K562 (cell line): ENCODE measurements around the gene BCL2L1. TPM values are rescaled to one million over a fixed set of nuclear protein-coding genes. Genes with fewer than 3 reads are reported as not detected.

Experiments used
- AFF4 ChIP-seq: sonication (generic); formaldehyde crosslinking; IDR thresholded peaks from 2 replicates; pipeline ENCODE4 v1.8.0; 2023; ENCODE audit warnings: mild to moderate bottlenecking, missing genetic modification reagents
- ARID1B ChIP-seq: fragments of 450-650 bp; IDR thresholded peaks from 2 replicates; pipeline ENCODE4 v1.6.1; 2016; ENCODE audit warnings: antibody characterized with exemption, mild to moderate bottlenecking, inconsistent platforms
- CXXC5 ChIP-seq: fragments of 250-450 bp; sonication (Bioruptor Pico); IDR thresholded peaks from 2 replicates; pipeline ENCODE4 v1.8.0; 2022; ENCODE audit warnings: inconsistent platforms, mild to moderate bottlenecking, moderate library complexity
- EP400 ChIP-seq: fragments of 450-650 bp; IDR thresholded peaks from 2 replicates; pipeline ENCODE4 v1.6.1; 2017; ENCODE audit warnings: antibody characterized with exemption, mild to moderate bottlenecking, moderate library complexity
- GABPB1 ChIP-seq: sonication (generic); formaldehyde crosslinking; IDR thresholded peaks from 2 replicates; pipeline ENCODE4 v1.8.0; 2022; ENCODE audit warnings: mild to moderate bottlenecking, missing genetic modification reagents
- HMBOX1 ChIP-seq: sonication (generic); IDR thresholded peaks from 2 replicates; pipeline ENCODE4 v1.6.1; 2016
- HNRNPL ChIP-seq: fragments of 200-400 bp; formaldehyde crosslinking; IDR thresholded peaks from 2 replicates; pipeline ENCODE4 v1.6.1; 2017; ENCODE audit warnings: low read depth, mild to moderate bottlenecking, low read length
- KDM1A ChIP-seq, 2 experiments: fragments of 450-650 bp; IDR thresholded peaks; 2 replicates each; pipeline ENCODE4 v1.6.1; 2016; ENCODE audit warnings: mild to moderate bottlenecking in 2 of 2
- LEF1 ChIP-seq: fragments of 450-650 bp; IDR thresholded peaks from 2 replicates; pipeline ENCODE4 v1.6.1; 2016; ENCODE audit warnings: mild to moderate bottlenecking
- MCM3 ChIP-seq: fragments of 450-650 bp; IDR thresholded peaks from 2 replicates; pipeline ENCODE4 v1.6.1; 2016
- MEF2A ChIP-seq: IDR thresholded peaks from 2 replicates; pipeline ENCODE4 v1.6.1; 2011; ENCODE audit warnings: low read depth, mild to moderate bottlenecking, low read length, moderate library complexity; ENCODE audit not compliant: control insufficient read depth
- NR2C1 ChIP-seq, 2 experiments: fragments of 450-650 bp; IDR thresholded peaks; 2 replicates each; pipeline ENCODE4 v1.6.1; 2017; ENCODE audit warnings: mild to moderate bottlenecking in 2 of 2, antibody characterized with exemption in 1 of 2, inconsistent platforms in 1 of 2, missing compliant biosample characterization in 1 of 2, missing genetic modification characterization in 1 of 2
- RFX5 ChIP-seq: IDR thresholded peaks from 2 replicates; pipeline ENCODE4 v1.6.1; 2011; ENCODE audit warnings: low read depth, mild to moderate bottlenecking, improper control_type of control experiment, low read length
- SNAPC5 ChIP-seq: fragments of 250-450 bp; sonication (Bioruptor Pico); IDR thresholded peaks from 2 replicates; pipeline ENCODE4 v1.8.0; 2021; ENCODE audit warnings: moderate library complexity, mild to moderate bottlenecking, inconsistent platforms
- TCF3 ChIP-seq: sonication (generic); formaldehyde crosslinking; IDR thresholded peaks from 2 replicates; pipeline ENCODE4 v1.4.0; 2020; ENCODE audit warnings: mild to moderate bottlenecking, missing genetic modification reagents
- TOE1 ChIP-seq, 2 experiments: fragments of 450-650 bp in 1 of 2; sonication (generic) in 1 of 2; formaldehyde crosslinking in 1 of 2; IDR thresholded peaks; 2 replicates each; pipeline versions ENCODE4 v1.7.1 to v1.8.0; 2016 to 2022; ENCODE audit warnings: borderline replicate concordance in 2 of 2, mild to moderate bottlenecking in 2 of 2, antibody characterized with exemption in 1 of 2, inconsistent platforms in 1 of 2, low read depth in 1 of 2, missing genetic modification reagents in 1 of 2, moderate library complexity in 1 of 2
- ZBTB12 ChIP-seq: fragments of 250-450 bp; sonication (Bioruptor Pico); IDR thresholded peaks from 2 replicates; pipeline ENCODE4 v1.4.0; 2020
- ZBTB9 ChIP-seq: fragments of 450-650 bp; formaldehyde crosslinking; IDR thresholded peaks from 2 replicates; pipeline ENCODE4 v1.4.0; 2020; ENCODE audit warnings: mild to moderate bottlenecking, moderate library complexity
- ZC3H8 ChIP-seq: fragments of 450-650 bp; IDR thresholded peaks from 2 replicates; pipeline ENCODE4 v1.6.1; 2017
- ZNF184 ChIP-seq: sonication (generic); formaldehyde crosslinking; IDR thresholded peaks from 2 replicates; pipeline ENCODE4 v1.5.0; 2020; ENCODE audit warnings: missing genetic modification reagents
- ZNF668 ChIP-seq: fragments of 250-450 bp; sonication (Bioruptor Pico); IDR thresholded peaks from 2 replicates; pipeline ENCODE4 v1.8.0; 2022; ENCODE audit warnings: mild to moderate bottlenecking, inconsistent platforms
- polyA plus RNA-seq, 8 experiments: library from polyadenylated mRNA; depleted of rRNA in 4 of 8; stranded (reverse) in 5 of 8; unstranded in 3 of 8; fragments of >200 nt; fragmentation: Nextera tagmentation in 2 of 8; fragmentation: Illumina TruSeq in 1 of 8; extraction: Ambion mirVana in 2 of 8; extraction: Trizol in 1 of 8; gene quantifications; 2 replicates each; pipeline versions ENCODE4 v1.2.1 to v1.2.3, GENCODE V29; 2011 to 2014; ENCODE audit warnings: inconsistent platforms in 1 of 8, missing spikeins in 1 of 8
- total RNA-seq, 7 experiments: library from RNA; depleted of rRNA in 6 of 7; stranded (reverse); fragments of >200 nt in 6 of 7; fragmentation: Illumina TruSeq in 2 of 7; extraction: Trizol in 2 of 7; gene quantifications; 2 replicates each; pipeline versions ENCODE4 v1.2.1 to v1.2.3, GENCODE V29; 2011 to 2021; ENCODE audit warnings: low replicate concordance in 1 of 7

Gene BCL2L1
- total and polyA plus RNA-seq, 9 of the 15 experiments (the other 6 are each of a cell fraction or from before 2014, with no cell fraction given) = 3.3 to 182 (median 120) TPM

GRCh38 chr20:31720486-31721407, 1.9 kb downstream of the BCL2L1 start (continued):
- no peak for TF ChIP-seq LEF1
- 0 out of 4 replicates have a peak, but pooled peaks of 1 of the 2 experiments have one; percentile 8 for TF ChIP-seq KDM1A (IDR thresholded peaks at IDR 0.05)
- no peak for TF ChIP-seq ZNF184 (CRISPR knock-in tag)
- no peak for TF ChIP-seq MEF2A
- TF ChIP-seq AFF4 (CRISPR knock-in tag) = no peak
- no peak for TF ChIP-seq MCM3
- TF ChIP-seq HMBOX1 = 0 out of 2 replicates have a peak, but pooled peaks have one; percentile 10
- no peak for TF ChIP-seq HNRNPL
- TF ChIP-seq ZBTB12 (CRISPR knock-in tag) = no peak
- no peak for TF ChIP-seq RFX5
- no peak for TF ChIP-seq TCF3
- TF ChIP-seq CXXC5 (CRISPR knock-in tag) = no peak
- no peak for TF ChIP-seq GABPB1 (CRISPR knock-in tag)
- TF ChIP-seq NR2C1 (IDR thresholded peaks at IDR 0.05) = no peak
- no peak for TF ChIP-seq NR2C1 (tag; IDR thresholded peaks at IDR 0.05)
- 0 out of 2 replicates have a peak, but pooled peaks have one; percentile 4 for TF ChIP-seq ZBTB9
- no peak for TF ChIP-seq ZNF668 (CRISPR knock-in tag)
- TF ChIP-seq TOE1 (IDR thresholded peaks at IDR 0.05; ENCODE audit: borderline replicate concordance) = no peak
- TF ChIP-seq TOE1 (CRISPR knock-in tag; IDR thresholded peaks at IDR 0.05; ENCODE audit: borderline replicate concordance, low read depth) = no peak
- TF ChIP-seq ARID1B = no peak
- TF ChIP-seq SNAPC5 (CRISPR knock-in tag) = no peak
- TF ChIP-seq ZC3H8 = no peak
- TF ChIP-seq EP400 = no peak
